ENCODE measurements around the gene MXD3.

Gene MXD3

DNA sequence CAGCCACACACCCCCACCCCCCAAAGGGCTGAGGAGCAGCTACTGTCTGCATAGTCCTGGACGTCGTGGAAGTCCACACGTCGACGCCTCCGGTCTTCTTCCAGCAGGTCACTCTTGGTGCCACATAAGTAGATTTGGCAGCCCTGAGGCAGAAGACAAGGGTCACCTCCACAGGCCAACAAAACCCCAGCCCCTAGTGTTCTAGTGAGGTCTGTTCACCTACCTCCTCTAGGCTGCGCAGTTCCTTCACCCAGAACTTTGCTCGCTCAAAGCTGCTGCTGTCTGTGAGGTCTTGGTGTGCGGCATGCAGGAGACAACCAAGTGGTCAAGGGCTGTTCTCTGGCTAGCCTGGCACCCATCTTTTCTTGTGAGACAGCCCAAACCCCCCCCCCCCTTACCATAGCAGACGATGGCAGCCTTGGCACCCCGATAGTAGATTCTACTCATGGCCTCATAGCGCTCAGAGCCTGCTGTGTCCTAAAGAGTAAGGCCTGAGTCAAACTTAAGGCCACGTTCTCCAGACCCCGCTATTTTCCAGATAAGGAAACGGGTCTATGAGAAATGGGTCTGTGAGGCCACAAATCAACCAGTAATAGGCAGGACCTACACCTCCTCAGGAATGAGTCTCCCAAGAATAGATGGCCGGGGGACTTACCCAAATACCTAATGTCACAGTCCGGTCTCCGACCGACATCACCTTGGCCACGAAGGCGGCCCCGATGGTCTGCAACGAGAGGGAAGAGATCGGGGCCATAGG, 9.2 kb downstream of the MXD3 start:
- DNase-seq, result no peak

DNA sequence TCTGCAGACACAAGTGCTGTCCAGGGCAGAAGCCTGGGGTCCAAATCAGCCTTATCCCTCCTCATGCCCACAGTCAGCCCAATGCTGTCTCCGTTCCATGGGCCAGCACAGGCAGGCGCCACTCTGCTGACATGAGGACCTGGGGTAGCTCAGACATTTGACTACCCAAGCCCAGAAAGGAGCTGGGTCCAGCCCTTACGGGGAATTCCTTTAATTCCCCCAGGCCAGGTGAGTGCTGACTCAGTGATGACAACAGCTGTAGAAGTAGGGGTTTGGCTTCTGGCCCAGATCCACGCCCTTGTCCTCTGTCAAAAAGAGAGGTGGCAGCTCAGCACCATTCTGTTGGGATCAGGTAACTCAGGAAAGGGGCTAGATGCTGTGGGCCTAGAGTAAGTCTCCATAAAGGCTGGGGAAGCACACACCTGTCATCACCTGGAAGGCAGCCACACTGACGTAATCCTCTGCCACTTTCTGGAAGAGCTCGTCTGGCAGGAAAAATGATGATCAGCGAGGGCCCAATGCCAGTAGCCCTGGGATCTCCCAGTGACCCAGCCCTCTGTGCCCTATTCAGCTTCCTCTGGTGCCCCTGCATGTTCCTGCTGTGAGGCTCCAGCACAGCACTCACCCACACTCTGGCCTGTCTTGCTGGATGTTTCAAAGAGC, 10.1 kb downstream of the MXD3 start:
- no peak for DNase-seq

DNA sequence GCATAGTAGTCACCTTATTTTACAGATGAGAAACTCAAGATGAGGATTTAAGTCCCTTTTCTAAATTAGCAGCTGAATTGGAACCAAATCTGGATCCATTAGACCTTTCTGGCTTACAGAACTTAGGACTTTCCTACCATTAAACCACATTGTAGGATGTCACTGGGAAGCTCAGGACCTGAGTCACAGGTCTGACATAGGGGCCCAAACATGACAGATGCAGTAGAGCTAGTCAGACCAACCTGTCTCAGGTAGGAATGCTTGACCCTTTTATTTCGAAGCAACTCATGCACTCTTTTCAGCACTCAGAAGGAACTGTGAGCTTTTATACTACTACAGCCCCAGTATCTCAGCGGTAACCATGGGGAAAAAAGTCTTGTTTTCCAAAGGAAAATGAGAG, 10.7 kb downstream of the MXD3 start:
- DNase-seq, result no peak

DNA sequence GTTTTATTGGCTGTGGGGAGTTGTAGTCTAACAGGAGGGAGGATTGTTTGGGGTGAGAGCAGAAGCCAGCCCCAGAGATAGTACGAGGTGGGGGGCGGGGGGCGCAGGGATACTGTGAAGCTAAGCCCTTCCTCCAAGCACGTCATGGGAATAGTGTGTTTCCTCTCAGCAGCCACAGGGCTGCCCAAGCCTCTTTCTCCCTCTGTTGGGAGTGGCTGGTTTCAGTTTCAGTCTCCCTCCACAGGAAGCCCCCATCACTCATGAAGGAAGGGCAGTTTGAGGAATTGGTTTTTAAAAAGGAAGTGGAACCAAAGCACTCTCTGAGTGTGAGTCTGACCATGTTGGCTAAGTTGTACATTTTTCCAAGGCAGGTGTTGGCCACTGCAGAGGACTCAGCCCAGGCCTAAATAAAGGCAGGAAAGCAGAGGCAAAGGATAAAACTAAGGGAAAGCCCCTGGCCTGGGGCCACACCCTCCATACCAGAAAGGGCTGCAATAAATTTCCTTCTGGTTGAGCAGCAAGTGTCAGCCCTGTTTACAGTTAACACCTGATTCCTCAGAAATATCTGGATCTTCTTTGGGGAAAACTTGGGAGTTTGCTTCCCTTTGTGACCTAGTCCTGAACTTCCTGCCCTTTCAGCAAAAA, 11.3 kb downstream of the MXD3 start:
- no peak for DNase-seq

DNA sequence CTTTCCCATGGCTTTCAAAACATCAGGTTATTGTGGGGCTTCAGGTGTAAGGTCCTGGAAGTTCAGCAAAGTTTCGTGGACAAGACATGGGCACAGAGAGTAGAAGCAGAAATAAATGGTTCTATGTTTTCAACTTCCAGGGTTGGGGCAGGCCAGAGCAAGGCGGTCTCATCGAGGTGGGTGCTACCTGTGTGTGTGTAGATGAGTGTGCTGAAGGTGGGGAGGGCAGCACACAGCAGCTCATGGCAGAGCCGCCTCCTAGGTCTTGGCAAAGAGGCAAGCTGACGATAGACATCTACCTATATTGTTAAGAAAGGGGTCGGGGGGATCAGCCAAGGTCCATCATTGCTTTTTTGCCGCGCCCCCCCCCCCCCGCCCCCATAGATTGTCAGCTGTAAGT, 12.0 kb downstream of the MXD3 start:
- DNase-seq, result no peak

DNA sequence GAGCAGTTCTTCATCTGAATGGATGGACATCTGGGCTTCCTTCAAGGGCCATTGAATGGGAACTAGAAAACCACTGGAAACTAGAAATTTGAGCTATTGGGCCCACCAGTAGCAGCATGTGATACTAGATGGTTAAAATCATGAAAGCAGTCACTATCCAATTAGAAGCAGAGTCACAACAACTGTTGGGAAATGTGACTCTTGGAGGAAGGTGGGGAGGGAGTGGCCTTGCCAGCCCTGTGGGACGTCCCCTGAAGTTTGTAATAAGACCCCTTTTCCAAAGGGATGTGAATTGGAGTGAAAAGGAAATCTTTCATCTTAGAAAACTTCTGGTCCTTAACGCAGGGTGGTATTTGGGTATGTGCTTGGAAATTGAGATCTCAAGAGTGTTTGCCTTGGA, 13.8 kb downstream of the MXD3 start:
- no peak for DNase-seq

DNA sequence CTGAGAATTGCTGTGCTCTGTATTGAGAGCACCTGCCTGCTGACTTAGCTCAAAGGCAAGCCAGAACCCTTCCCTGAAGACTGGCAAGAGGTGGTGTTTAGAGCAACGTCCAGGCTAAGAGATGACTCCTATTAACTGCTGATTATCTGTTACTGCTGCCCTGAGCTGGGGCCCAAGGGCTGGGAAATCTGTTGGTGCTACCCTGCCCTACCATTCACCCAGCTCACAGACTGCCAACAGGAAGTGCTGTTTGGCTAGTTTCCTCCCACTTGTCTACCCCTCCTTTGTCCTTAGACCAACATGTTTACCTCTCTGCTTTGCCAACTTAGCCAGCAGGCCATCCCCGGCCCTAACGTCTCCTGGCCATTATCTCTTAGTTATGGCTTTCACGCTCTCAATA, 15.1 kb downstream of the MXD3 start:
- DNase-seq, result no peak

DNA sequence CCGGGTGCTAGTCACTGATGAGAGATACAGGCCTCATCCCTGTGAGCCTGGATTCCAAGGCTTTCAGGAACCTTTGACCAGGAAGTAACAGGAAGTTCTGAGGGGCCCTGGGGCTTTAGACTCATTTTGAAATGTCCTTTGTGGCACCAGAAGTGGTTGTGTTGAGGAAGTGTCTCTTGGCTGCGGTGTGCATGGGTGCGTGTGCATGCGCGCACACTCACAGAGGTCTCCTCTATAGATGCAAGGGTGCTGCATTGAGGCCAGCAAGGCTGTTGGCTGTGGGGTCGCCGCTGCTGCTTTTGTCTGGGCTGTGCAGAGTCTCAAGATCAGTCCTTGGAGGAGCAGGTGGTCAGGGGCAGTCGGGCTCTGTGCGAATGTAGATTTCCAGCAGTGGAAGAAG, 15.8 kb downstream of the MXD3 start:
- DNase-seq, result no peak

DNA sequence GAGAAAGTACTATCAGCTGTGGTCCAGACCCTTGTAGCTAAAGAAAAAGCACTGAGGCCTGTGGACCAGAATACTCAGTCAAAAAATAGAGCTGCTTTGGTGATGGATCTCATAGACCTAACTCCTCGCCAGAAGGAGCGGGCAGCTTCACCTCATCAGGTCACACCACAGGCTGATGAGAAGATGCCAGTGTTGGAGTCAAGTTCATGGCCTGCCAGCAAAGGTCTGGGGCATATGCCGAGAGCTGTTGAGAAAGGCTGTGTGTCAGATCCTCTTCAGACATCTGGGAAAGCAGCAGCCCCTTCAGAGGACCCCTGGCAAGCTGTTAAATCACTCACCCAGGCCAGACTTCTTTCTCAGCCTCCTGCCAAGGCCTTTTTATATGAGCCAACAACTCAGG, 17.1 kb downstream of the MXD3 start:
- no peak for DNase-seq

DNA sequence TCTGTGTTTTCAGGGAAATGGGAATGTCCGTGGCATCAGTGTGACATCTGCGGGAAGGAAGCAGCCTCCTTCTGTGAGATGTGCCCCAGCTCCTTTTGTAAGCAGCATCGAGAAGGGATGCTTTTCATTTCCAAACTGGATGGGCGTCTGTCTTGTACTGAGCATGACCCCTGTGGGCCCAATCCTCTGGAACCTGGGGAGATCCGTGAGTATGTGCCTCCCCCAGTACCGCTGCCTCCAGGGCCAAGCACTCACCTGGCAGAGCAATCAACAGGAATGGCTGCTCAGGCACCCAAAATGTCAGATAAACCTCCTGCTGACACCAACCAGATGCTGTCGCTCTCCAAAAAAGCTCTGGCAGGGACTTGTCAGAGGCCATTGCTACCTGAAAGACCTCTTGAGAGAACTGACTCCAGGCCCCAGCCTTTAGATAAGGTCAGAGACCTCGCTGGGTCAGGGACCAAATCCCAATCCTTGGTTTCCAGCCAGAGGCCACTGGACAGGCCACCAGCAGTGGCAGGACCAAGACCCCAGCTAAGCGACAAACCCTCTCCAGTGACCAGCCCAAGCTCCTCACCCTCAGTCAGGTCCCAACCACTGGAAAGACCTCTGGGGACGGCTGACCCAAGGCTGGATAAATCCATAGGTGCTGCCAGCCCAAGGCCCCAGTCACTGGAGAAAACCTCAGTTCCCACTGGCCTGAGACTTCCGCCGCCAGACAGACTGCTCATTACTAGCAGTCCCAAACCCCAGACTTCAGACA, 17.7 kb downstream of the MXD3 start:
- DNase-seq, result no peak

DNA sequence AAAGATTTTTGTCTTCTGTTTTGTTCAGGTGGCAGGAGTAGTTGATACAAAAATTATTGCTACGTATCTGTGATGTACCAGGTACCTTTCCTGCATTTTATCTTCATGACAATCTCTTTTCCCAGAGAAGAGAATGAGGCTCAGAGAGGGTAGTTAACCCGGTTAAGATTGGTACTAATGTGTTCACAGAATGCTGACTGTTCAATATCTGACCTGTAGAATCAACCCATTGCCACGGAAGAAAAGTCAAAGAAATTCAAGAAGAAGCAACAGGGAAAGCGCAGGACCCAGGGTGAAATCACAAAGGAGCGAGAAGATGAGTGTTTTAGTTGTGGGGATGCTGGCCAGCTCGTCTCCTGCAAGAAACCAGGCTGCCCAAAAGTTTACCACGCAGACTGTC, 20.0 kb downstream of the MXD3 start:
- DNase-seq, result no peak

DNA sequence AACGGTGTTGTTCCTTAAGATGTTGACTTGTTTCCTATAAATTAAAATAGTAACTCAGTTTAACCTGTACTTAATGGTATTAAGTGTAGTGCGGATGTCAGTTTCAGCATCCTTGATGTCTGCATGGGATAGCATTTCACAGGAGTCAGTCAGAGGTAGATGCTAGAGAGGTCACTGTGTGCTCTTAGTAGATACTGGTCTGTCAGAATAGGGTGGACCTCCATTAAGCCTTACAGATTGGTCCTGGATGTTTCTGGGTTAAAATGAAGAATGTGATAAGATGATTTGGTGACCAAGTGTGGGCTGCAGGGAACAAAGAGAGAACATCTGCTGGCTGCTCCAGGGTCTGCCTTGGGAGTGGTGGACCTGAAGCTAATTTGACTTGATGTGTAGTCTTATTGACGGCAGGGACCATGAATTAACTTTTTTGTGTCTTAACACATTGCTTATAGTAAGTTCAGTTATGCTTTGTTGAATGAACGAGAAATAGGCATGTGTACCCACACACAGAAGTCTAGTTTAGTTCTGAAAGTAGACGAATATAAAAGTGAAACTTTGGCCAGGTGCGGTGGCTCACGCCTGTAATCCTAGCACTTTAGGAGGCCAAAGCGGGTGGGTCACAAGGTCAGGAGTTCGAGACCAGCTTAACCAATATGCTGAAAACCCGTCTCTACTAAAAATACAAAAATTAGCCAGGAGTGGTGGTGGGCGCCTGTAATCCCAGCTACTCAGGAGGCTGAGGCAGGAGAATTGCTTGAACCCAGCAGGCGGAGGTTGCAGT, 20.7 kb downstream of the MXD3 start:
- DNase-seq, result no peak

DNA sequence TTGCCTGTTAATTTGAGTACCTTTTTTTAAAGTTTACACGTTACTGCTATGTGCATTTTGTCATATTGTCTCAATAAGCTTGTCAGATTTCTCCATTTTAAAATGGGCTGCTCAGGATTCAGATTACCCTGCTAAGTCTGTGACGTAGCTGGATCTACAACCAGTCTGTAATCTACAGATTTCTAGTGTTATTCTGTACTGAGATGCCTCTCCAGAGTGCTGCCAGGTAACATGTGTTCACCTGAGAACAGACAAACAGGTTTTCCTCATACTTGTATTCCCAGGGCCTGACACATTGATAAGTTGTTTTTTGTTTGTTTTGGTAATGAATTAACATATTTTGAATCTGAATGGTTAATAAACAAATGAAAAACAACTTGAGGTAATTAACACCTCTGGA, 23.5 kb downstream of the MXD3 start:
- no peak for DNase-seq

DNA sequence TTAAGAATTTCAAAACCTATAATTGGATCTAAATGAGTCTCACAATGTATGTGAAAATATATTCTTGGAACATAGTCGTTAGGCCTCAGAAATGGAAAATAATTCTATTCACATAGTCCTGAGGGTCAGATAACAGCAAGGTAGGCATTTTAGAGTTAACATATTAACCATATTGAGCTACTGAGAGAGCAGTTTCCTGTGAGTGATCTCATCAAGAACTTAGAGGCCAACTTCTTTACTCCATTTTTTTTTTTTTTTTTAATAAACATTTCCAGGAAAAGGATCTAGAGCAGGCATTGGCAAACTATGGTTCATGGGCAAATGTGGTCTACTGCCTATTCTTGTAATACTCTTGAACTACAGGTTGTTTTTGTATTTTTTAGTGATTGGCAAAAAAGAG, 34.8 kb downstream of the MXD3 start:
- DNase-seq, result no peak

DNA sequence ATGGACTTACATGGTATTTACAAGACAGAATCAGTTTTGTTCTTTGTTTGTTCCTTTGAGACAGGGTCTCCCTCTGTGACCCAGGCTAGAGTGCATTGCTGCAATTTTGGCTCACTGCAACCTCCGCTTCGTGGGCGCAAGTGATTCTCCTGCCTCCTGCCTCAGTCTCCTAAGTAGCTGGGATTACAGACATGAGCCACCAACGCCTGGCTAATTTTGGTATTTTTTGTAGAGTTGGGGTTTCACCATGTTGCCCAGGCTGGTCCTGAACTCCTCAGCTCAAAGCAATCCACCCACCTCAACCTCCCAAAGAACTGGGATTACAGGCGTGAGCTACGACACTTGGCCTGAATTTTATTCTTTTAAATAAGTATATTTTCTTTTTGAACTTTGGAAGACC, 35.8 kb downstream of the MXD3 start:
- DNase-seq, result no peak

DNA sequence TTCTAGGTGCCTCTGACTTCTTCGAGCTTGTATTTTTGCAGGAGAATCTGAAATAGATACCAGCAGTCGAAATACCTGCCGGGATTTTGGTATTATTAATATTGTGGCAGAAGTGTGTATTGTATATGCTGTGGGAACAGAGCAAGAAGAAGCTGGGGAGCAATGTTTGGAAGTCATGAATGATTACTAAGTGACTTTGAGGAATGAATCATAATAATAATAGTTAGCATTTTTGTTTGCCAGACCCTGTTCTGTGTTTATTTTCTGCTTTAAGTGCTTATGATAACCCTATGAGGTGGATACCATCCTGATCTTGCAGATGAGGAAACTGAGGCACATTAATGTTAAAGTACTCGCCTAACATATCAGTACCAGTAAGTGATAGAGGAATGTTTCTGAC, 40.6 kb downstream of the MXD3 start:
- no peak for DNase-seq

DNA sequence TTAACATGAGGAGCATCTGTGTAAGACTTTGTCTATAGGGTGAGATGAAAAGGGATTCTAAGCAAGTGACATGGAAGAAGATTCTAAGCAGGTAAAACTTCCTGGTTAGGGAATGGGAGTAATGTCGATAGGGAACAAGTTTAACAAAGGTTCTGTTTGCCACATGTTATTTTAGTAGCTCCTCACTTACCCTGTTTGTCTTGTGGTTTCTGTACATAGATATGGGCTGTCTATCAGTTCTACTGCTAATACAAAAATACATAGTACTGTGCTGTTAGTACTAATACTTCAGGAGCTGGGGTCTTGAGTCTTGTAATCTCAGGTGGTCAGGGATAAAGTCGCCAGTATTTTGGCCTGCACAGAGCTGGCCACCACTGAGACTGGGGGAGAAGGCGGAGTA, 41.0 kb downstream of the MXD3 start:
- DNase-seq, result no peak

DNA sequence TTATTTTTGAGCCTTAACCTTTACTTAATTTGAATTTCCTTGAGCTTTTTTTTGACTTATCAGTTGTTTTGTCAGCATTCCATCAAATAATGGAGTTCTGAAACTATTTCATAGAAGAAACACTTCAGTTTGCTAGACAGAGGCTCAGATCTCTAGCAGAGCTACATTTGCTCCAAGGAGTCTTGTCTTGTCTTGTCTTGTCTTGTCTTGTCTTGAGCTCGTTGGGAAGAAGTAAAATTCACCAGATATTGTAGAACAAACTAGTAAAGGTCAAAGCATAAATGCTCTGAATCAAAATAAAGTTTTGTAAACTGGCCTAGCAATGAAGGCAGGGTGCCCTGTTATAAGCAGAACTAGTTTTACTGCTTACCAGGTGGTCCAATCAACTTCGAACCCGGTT, 41.7 kb downstream of the MXD3 start:
- DNase-seq, result no peak

DNA sequence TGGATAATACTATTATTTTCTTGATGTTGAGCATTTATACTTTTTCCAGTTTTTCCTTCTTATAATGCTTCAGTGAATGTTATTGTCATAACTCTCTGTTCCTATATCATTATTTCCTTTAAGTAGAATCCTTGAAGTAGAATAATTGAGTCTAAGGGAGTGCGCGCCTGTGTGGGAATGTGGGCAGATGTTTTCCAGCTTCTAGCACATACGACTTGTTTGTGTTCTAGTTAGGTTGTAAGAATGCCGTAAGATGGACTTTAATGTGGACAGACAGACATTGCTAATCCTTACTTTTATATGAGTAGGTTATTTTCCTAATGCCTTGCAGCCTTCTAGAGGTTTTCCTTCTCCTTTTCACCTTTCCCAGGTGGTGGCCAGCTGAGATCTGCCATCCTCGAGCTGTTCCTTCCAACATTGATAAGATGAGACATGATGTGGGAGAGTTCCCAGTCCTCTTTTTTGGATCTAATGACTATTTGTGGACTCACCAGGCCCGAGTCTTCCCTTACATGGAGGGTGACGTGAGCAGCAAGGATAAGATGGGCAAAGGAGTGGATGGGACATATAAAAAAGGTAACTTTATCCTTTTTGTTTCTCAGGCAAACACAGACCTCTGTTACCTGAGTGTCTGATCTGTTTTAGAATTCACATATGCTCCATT, 42.3 kb downstream of the MXD3 start:
- no peak for DNase-seq

DNA sequence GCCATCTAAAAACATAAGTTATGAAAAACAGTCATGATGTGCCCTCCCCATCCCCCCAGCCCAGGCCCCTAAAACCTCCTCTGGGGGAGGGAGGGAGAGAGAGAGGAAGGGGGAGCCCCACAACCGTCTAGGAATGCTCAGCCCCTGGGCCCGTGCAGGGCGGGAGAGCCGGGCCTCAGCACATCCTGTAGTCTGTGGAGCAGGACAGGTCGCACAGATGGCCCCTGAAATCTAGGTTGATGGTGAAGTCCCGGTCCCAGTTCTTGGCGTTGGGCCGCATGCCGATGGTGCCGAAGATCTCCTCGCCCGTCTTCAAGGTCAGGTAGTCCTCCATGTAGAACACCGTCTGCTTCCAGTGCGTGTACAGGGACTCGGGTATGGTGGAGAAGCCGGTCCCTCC, 46.3 kb downstream of the MXD3 start:
- no peak for DNase-seq

DNA sequence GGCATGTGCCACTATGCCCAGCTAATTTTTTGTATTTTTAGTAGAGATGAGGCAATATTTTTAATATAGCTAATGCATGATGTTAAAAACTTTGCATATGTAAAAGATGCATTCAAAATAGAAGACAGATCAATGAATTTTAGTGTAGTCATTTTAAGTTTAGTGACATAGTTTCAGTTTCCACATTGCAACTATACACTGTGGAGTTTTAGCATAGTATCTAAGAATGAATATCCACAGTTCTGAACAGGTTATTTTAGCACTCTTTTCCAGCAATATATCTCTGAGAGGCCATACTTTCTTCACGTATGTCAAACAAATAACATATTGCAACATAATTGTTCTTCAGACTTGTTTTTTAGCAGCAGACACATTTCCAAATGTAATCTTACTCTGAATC, 47.5 kb downstream of the MXD3 start:
- DNase-seq, result no peak

DNA sequence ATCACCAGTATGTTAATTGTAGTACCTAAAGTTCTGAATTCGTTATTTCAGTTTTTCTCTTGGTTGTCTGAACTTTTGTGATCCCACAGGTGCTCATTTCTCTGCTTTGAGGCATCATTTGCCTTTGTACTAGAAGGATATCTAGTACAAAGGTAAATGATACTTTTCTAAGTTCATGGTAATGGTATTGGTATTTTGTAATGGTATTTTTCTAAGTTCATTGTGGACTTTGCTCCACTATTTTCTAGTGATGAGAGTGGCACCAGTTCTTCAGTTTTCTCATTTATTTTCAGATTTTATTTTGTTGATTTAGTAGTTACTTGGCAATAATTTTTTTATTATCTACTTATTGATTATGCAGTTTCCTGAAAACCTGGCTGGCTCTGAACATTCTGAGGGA, 50.2 kb downstream of the MXD3 start:
- no peak for DNase-seq

Measured in NCI-H1930 (cell line).